Activated CD4-positive, alpha-beta T cell treated with anti-CD3 and anti-CD28 coated beads, Interleukin-2, amount 50 U/mL, for 1 hour (primary cell): Measurements from ENCODE around the gene KRTAP5-5.
"Not testable (repeated sequence)": the region's sequence is repeated elsewhere in the genome, so short reads cannot be mapped to it uniquely, and the experiment has no call there.

Experiments used
- DNase-seq: peaks from one replicate; pipeline ENCODE4 v3.0.0-alpha.2; 2020

The KRTAP5-5 gene

GRCh38 chr11:1643146-1643690 is 13.6 kb downstream of the KRTAP5-5 start:
- no peak for DNase-seq

- DNase-seq = no peak
Measured at GRCh38 chr11:1644601-1645356, 15.2 kb downstream of the KRTAP5-5 start.

GRCh38 chr11:1645357-1645821 is 15.8 kb downstream of the KRTAP5-5 start:
- DNase-seq = no peak

GRCh38 chr11:1646540-1646939 is 17.0 kb downstream of the KRTAP5-5 start:
- DNase-seq = not testable (repeated sequence)

DNA sequence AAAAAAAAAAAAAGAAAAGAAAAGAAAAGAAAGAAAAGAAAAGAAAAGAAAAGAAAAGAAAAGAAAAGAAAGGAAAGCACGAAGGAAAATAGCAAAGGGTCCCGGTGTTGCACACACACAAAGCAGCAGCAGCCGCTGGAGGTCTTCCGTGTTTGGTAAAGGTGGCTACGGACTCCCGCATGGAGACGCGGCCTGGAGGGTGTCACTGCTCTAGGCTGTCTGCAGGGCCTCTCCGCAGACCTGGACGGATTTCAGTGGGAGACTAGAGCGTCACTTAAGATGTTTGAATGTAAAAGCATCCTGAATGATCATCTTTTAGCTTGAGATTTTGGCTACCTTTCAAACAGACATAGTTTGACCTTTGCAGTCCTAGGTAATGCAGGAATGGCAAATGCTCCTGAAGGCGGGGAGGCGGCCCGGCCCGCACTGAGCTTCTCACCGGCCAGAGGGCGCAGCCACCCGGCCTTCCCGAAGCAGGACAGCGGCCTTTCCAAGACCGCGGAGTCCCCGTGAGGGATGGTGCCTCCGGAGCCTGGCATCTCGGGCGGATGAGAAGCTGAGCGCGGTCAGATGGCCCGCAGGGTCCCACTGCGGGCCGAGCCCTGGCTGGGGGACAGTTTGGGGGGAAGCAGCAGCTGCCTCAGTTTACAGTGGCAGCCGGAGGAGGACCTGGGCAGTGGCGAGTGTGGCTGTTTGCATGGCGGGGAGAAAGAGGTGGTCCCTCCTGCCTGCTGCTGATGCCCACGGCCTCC is 18.5 kb downstream of the KRTAP5-5 start:
- DNase-seq = no peak

DNA sequence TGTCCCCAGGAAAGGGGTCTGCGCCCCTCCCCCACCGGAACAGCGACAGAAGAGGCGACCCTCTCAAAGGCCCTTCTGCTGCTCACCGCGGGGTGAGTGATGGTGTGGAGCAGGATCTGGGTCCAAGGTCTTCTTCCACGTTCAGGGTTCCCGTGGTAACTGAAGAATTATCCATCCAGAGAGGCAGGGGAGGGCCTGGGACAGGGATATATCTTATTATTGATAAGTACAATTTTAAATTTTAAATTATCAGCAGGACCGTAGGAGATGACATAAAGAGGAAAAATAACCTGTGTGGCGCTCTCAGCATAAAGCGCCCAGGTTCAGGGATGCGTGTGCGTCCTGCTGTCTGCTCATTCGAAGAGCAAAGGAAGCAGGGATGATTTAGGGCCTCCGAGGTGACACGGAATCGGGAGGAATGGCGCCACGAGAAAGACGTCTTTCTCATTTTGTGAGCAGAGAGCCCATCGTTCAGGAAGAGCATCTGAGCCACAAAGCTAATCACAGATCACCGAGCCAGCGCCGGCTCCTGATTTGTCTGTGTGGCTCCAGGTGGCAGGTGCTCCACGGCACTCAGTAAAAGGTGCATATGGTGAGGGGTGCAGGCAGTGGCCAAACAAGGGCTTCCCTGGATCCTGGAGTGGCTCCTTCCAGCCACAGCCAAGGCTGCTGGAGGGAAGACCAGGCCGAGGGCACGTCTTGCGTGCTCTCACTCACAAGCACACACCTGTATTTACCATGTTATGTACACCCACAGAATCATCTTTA is 19.3 kb downstream of the KRTAP5-5 start:
- no peak for DNase-seq

DNA sequence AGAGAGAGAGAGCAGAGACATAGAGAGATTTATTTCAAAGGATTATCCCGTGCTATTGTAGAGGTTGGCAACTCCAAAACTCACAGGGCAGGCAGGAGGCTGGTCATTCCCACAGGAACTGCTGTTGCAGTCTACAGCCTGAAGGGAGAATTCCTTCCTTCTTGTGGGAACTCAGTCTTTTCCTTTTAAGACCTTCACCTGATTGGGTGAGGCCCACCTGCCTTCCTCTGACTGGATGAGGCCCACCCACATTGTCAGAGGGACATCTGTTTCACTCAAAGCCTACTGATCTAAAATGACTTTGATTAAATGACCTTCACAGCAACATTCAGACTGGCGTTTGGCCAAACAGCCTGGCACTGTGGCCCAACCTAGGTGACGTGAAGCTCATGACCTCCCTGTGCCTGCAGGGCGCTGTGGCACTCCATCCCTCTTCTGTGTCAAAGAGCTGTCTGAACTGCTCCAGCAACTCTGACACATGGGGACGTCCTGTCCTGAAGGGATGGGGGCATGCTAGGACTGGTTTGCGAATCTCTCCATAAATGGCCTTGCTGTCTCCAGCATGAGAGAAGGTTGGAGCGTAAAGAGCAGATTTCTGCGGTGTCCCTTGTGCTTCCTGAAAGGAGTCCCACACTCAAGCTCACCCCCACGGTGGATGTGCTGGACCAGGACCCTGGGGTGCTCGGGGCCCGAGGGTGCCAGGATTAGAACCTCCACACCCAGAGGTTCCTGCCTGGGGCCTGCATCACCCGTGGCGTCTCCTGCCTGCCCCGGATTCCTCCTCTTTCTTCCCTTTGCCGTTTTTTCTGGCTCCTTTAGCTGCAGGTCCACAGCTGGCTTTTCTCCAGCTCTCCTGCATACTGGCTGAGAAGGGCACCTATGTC is 20.7 kb downstream of the KRTAP5-5 start:
- no peak for DNase-seq

DNA sequence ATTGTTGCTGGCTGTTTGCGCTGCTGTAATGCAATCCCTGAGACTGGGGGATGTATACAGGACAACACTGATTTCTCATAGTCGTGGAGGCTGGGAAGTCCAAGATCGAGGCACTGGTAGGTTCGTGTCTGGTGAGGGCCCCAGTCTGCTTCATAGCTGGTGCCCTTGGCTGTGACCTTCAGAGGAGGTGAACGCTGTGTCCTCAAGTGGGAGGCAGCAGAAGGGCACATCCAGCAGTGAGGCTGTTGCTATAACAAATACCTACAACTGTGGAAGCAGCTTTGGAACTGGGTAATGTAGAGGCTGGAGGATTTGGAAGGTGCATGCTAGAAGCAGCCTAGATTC is 21.3 kb downstream of the KRTAP5-5 start:
- no peak for DNase-seq

GRCh38 chr11:1651411-1651980 is 21.9 kb downstream of the KRTAP5-5 start:
- no peak for DNase-seq

DNA sequence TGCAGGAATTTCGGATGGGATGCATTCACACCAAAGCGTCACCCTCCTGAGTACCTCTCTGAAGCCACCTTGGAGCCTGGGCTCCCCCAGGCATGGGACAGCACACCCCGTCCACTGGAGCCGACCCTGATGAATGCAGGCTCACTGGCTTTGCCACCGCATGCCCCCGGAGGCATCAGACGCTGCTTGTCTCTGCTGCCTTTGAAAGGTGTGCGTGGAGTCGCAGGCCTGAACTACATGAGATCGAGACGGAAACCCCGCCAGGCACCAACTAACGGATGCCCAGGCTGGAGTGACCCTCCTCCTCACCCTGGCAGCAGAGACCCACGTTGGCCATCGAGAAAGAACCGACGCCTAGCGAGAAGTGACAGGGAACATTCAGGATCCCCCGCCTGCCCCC is 22.5 kb downstream of the KRTAP5-5 start:
- no peak for DNase-seq

GRCh38 chr11:1652442-1652770 is 22.8 kb downstream of the KRTAP5-5 start:
- DNase-seq = no peak

GRCh38 chr11:1652771-1653540 is 23.4 kb downstream of the KRTAP5-5 start:
- DNase-seq = peak; percentile 80

GRCh38 chr11:1653541-1654387 is 24.2 kb downstream of the KRTAP5-5 start:
- no peak for DNase-seq

DNA sequence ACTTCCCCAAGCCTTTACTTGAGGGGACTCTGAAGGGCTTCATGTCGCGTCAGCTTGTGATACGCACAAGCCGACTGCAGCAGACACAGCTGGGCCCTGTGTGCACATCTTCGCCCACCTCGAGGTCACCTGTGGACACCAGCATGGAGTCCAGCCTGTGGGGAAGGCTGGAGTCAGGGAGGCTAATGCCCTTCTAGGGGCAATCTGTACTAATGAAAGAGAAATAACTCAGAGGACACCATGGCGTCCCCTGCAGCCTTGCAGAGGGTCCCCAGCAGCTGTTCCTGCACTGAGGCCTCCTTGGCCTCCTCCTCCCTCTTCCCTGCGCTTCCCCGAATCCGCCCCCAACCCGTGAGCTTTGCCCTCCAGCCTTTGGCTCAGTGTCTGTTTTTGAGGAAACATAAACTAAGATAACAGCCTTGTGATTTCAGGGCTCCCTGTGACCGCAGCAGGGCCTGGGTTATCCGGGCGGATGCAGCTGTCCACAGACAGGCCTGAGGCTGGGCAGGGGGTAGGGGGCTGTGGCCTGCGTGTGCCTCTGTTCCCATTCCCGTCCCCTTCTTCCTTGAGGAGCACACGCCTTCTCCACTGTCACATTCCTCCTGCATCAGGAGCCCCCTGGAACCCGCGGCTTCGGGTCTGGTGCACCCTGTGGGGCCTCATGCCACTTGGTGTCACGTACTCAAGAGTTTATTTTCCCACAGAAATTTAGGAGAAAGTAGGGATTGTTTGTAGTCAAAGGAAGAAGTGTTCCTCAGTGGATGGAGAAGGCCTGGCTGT is 25.0 kb downstream of the KRTAP5-5 start:
- no peak for DNase-seq

- no peak for DNase-seq
Measured at GRCh38 chr11:1655168-1656060, 25.8 kb downstream of the KRTAP5-5 start.

DNA sequence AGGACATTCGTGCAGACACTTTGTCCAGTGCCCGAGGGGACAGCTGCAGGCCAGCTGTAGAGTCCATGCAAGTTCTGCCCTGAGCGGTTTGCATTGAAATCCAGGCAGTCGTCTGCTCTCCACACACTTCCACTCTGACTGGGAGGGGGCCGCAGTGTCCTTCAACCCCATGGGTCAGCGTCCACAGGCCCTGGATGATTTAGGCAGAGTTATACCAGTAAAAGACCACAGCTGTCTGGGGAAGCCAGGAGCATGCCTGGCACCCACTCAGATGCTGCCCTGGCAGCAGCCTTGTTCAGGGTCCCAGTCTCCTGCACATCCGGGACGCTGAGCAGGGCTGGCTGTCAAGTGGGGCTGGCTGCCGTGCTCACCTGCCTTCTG is 26.5 kb downstream of the KRTAP5-5 start:
- no peak for DNase-seq

DNA sequence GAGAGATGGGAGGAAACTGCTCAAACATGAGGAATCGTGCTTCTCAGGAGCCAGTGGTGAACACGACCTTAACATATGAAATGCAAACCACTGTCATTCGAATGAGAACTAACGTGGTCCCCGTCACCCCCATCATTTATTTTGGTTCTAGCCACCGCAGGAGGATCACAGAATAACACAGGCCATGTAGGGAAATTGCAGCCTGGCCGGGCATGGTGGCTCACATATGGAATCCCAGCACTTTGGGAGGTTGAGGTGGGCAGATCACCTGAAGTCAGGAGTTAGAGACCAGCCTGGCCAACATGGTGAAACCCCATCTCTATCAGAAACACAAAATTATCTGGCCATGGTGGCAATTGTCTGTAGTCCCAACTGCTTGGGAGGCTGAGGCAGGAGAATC is 27.1 kb downstream of the KRTAP5-5 start:
- DNase-seq = no peak

- no peak for DNase-seq
Measured at GRCh38 chr11:1659506-1659905, 29.9 kb downstream of the KRTAP5-5 start.
